Mesodermal cell (in vitro differentiated cells): Measurements from ENCODE around the gene SH2D1B.
"Not testable (repeated sequence)": the region's sequence is repeated elsewhere in the genome, so short reads cannot be mapped to it uniquely, and the experiment has no call there.

Experiments used
- H3K27ac ChIP-seq: 2 replicates; pipeline ENCODE4 v1.7.0; 2013; ENCODE audit warnings: mild to moderate bottlenecking, low read depth, low read length, moderate library complexity; ENCODE audit not compliant: severe bottlenecking
- H3K36me3 ChIP-seq: 2 replicates; pipeline ENCODE4 v1.7.1; 2013; ENCODE audit warnings: mild to moderate bottlenecking, low read length, moderate library complexity; ENCODE audit not compliant: control insufficient read depth, insufficient read depth
- H3K4me1 ChIP-seq: one replicate; pipeline ENCODE4 v1.7.1; 2013; ENCODE audit warnings: mild to moderate bottlenecking, low read length; ENCODE audit not compliant: insufficient read depth, control insufficient read depth, poor library complexity, severe bottlenecking
- H3K4me3 ChIP-seq: 2 replicates; pipeline ENCODE4 v1.7.0; 2013; ENCODE audit warnings: low read length, control low read depth, mild to moderate bottlenecking; ENCODE audit not compliant: insufficient read depth, poor library complexity, severe bottlenecking; ENCODE audit errors: extremely low read depth
- H3K9me3 ChIP-seq: 2 replicates; pipeline ENCODE4 v1.7.1; 2013; ENCODE audit warnings: mild to moderate bottlenecking, low read length, moderate library complexity; ENCODE audit not compliant: control insufficient read depth
- WGBS, 2 experiments: methylation state at CpG; one replicate each; pipeline ENCODE4 v1.1.5; 2013; ENCODE audit warnings: missing lambda C conversion rate in 2 of 2; ENCODE audit not compliant: insufficient coverage in 2 of 2; 5-methylcytosine and 5-hydroxymethylcytosine counted together

SH2D1B gene

DNA sequence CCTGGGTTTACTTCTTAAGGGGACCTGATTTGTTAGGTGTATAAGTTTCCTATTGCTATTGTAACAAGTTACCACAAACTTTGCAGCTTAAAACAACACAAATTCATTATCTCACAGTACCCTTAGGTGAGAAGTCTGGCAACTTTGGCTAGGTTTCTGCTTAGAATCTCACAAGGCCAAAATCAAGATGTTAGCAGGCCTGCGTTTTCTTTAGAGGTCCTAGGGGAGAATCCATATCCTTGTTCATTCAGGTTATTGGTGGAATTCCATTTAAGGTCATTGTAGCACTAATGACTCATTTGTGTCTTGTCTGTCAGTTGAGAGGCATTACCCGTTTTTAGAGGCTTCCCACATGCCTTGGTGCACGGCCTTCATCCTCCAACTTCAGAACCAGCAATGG, 8.2 kb upstream of the SH2D1B start:
- Histone ChIP-seq H3K4me3 (no peak overlapping the region), H3K36me3 (no peaks in the 10 kb centered on the region), H3K9me3 (peaks cover 4% of the 10 kb centered on the region), H3K27ac (no peak overlapping the region), H3K4me1 (no peaks in the 10 kb centered on the region)
- WGBS, 2 experiments = 82 to 88% methylated on average over 3 of the region's 3 CpGs

- not testable (repeated sequence) for H3K4me1 ChIP-seq, H3K27ac ChIP-seq
- WGBS, 2 experiments = 73 to 80% methylated on average over 4 to 5 of the region's 9 CpGs
Observed at GRCh38 chr1:162419450-162419931, 7.6 kb upstream of the SH2D1B start.

GRCh38 chr1:162418584-162418983, 6.6 kb upstream of the SH2D1B start:
- not testable (repeated sequence) for H3K4me1 ChIP-seq, H3K4me3 ChIP-seq, H3K9me3 ChIP-seq, H3K36me3 ChIP-seq, H3K27ac ChIP-seq
- 93 to 95% methylated on average over 3 to 4 of the region's 7 CpGs for WGBS, 2 experiments

More at GRCh38 chr1:162419450-162419931, 7.6 kb upstream of the SH2D1B start:
- not testable (repeated sequence) for H3K4me3 ChIP-seq, H3K9me3 ChIP-seq, H3K36me3 ChIP-seq

- WGBS, 2 experiments = 86 to 100% methylated on average over 1 to 5 of the region's 7 CpGs
- no peaks in the 10 kb centered on the region for H3K36me3 ChIP-seq
Observed at GRCh38 chr1:162417650-162418049, 5.7 kb upstream of the SH2D1B start.

GRCh38 chr1:162416909-162417308, 5.0 kb upstream of the SH2D1B start:
- no peaks in the 10 kb centered on the region for H3K9me3 ChIP-seq
- no peak overlapping the region for H3K4me3 ChIP-seq
- WGBS, 2 experiments = 94 to 100% methylated on average over 2 of the region's 2 CpGs
- no peaks in the 10 kb centered on the region for H3K36me3 ChIP-seq
- no peaks in the 10 kb centered on the region for H3K4me1 ChIP-seq
- H3K27ac ChIP-seq = no peak overlapping the region

More at GRCh38 chr1:162417650-162418049, 5.7 kb upstream of the SH2D1B start:
- Histone ChIP-seq H3K9me3 (no peaks in the 10 kb centered on the region), H3K27ac (no peak overlapping the region), H3K4me3 (no peak overlapping the region), H3K4me1 (no peaks in the 10 kb centered on the region)

DNA sequence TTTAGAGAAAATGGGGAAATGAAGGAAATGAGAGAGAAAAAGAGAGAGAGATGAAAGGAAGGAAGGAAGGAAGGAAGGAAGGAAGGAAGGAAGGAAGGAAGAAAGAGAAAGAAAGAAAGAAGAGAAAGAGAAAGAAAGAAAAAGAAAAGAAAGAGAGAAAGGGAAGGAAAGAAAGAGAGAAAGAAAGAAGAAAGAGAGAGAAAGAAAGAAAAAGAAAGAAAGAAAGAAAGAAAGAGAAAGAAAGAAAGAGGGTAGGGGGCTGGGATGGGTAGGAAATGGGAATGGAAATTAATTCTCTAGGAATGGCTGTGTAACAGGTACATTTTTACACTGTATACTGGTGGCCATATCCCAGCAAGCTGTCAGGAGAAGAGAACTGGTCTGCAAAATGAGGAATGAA, 4.3 kb upstream of the SH2D1B start:
- Histone ChIP-seq H3K27ac (no peak overlapping the region), H3K9me3 (no peaks in the 10 kb centered on the region), H3K4me1 (no peaks in the 10 kb centered on the region), H3K36me3 (no peaks in the 10 kb centered on the region), H3K4me3 (no peak overlapping the region)

DNA sequence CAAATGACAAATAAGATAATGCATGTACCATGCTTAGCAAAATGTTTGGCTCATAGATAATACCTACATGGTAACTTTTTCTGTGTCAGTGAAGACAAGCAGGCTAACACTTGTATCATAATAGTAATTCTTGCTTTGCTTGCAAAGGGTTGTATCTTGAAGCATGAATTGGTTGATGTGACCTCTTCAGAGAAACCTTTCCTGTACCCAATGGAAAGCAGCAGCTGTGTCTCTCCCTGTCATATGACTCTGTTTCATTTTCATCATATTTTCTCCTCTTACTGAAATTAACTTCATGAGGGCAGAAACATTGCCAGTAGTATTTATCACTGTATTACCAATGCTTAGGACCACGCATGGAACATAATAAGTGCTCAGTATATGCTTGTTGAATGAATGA, 4.4 kb downstream of the SH2D1B start:
- WGBS, 2 experiments = 100% methylated on average over 1 of the region's 1 CpG; no CpG with 5 or more reads in 1 of the 2 experiments
- H3K36me3 ChIP-seq = no peaks in the 10 kb centered on the region

DNA sequence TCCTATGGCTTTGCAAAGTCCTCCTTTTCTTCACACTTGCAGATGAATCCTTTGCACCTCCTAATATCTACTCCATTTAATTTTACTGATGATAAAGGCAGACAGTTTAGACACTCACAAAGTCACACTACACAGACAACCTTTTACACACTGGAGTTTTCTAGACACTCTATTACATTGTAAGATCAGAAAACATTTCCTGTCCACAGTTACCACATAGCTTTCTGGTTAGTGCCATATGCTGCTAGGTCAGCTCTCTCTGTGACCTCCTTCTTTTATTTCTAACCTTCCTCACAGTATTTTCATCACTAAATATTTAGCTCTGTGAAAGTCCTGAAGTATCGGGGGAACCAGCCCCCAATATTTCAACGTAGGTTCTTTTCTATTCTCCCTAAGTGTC, 5.1 kb downstream of the SH2D1B start:
- Histone ChIP-seq H3K36me3 (no peaks in the 10 kb centered on the region), H3K27ac (no peak overlapping the region), H3K4me1 (no peaks in the 10 kb centered on the region), H3K9me3 (no peaks in the 10 kb centered on the region), H3K4me3 (no peak overlapping the region)
- WGBS, 2 experiments = no CpG with 5 or more reads among the region's 2 CpGs

More for the DNA sequence above, 4.4 kb downstream of the SH2D1B start:
- no peak overlapping the region for H3K4me3 ChIP-seq
- H3K27ac ChIP-seq = no peak overlapping the region
- no peaks in the 10 kb centered on the region for H3K9me3 ChIP-seq
- no peaks in the 10 kb centered on the region for H3K4me1 ChIP-seq

DNA sequence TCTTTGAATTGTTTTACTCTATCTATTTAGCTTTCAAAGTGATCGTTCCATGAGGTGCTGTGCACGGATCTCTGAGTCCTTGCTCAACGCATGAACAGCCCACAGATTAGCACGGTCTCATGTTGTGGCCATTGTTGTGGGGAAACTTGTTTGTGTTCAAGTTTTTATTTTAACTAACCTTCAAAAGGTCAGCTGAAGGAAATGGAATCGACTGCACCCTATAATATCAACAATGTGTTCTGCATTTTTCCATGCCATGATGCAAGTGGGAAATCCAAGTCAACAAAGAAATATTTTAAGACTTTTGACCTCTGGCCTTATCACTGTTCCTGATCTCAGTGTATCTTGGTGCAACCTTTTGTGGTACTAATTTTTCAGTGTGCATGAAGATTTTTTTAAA, 6.1 kb downstream of the SH2D1B start:
- no peak overlapping the region for H3K27ac ChIP-seq
- 100% methylated on average over 1 to 2 of the region's 5 CpGs for WGBS, 2 experiments
- H3K4me1 ChIP-seq = no peaks in the 10 kb centered on the region
- H3K9me3 ChIP-seq = no peaks in the 10 kb centered on the region
- H3K4me3 ChIP-seq = no peak overlapping the region
- H3K36me3 ChIP-seq = no peaks in the 10 kb centered on the region

DNA sequence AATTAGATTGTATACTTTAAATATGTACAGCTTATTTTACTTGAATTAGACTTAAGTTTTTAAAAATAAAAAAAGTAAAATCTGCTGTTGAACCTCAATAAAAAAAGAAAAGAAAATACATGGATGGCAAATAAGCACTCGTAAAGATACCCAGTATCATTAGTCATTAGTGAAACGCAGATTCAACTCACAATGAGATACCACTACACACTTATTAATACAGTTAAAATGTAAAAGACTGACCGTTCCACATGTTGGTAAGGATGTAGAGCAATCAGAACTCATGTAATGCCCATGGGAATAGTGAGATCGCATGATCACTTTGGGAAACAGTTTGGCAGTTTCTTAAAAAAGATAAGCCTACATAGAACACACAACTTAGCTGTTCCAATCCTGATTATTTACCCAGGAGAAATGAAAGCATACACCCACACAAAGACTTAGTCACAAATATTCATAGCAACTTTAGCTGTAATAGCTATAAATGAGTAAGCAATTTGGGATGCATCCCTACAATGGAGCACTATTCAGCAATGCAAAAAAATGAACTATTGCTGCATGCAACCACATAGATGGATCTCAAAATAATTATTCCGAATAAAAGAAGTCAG, 7.3 kb downstream of the SH2D1B start:
- Histone ChIP-seq H3K36me3 (no peaks in the 10 kb centered on the region), H3K4me3 (no peak overlapping the region), H3K27ac (no peak overlapping the region), H3K9me3 (no peaks in the 10 kb centered on the region), H3K4me1 (no peaks in the 10 kb centered on the region)
- WGBS, 2 experiments = 80% methylated on average over 2 of the region's 5 CpGs; no CpG with 5 or more reads in 1 of the 2 experiments

GRCh38 chr1:162400790-162401355, 11.1 kb downstream of the SH2D1B start:
- 91 to 96% methylated on average over 8 of the region's 10 CpGs for WGBS, 2 experiments
- no peaks in the 10 kb centered on the region for H3K9me3 ChIP-seq
- no peak overlapping the region for H3K27ac ChIP-seq
- no peaks in the 10 kb centered on the region for H3K36me3 ChIP-seq
- peaks cover 12% of the 10 kb centered on the region for H3K4me1 ChIP-seq
- H3K4me3 ChIP-seq = no peak overlapping the region
